Liver (tissue), 3 donors: Measurements from ENCODE around the gene FAM120B.

Source experiments
- EGR1 ChIP-seq, 2 donors: IDR thresholded peaks; 2 replicates each; pipeline ENCODE4 v1.6.1; 2016 to 2018; ENCODE audit warnings: antibody characterized with exemption in 2 of 2, low read depth in 2 of 2
- GABPA ChIP-seq, 2 donors: IDR thresholded peaks in 1 of 2; conservative IDR thresholded peaks in 1 of 2; 2 replicates each; pipeline ENCODE4 v1.6.1; 2016; ENCODE audit warnings: antibody characterized with exemption in 2 of 2, mild to moderate bottlenecking in 1 of 2, moderate library complexity in 1 of 2
- HNF4G ChIP-seq: IDR thresholded peaks from 2 replicates; pipeline ENCODE4 v1.6.1; 2016; ENCODE audit warnings: antibody characterized with exemption
- JUND ChIP-seq, 2 donors: IDR thresholded peaks; 2 replicates each; pipeline ENCODE4 v1.6.1; 2016; ENCODE audit warnings: antibody characterized with exemption in 2 of 2
- RAD21 ChIP-seq, 2 donors: IDR thresholded peaks; 2 replicates each; pipeline ENCODE4 v1.6.1; 2016; ENCODE audit warnings: antibody characterized with exemption in 2 of 2, mild to moderate bottlenecking in 2 of 2
- SP1 ChIP-seq: IDR thresholded peaks from 2 replicates; pipeline ENCODE4 v1.6.1; 2018; ENCODE audit warnings: antibody characterized with exemption, mild to moderate bottlenecking
- TAF1 ChIP-seq: conservative IDR thresholded peaks from 2 replicates; pipeline ENCODE4 v1.6.1; 2016; ENCODE audit warnings: antibody characterized with exemption, mild to moderate bottlenecking
- YY1 ChIP-seq: IDR thresholded peaks from 2 replicates; pipeline ENCODE4 v1.6.1; 2016; ENCODE audit warnings: antibody characterized with exemption, mild to moderate bottlenecking
- TF ChIP-seq, protein P1 (sequence below): fragments of 150-350 bp; IDR thresholded peaks from 2 replicates; pipeline ENCODE4 v1.5.1; 2017; ENCODE audit warnings: improper control_type of control experiment, low read depth, low read length; ENCODE audit not compliant: missing input control
- TF ChIP-seq, protein P2 (sequence below): IDR thresholded peaks from 2 replicates; pipeline ENCODE4 v1.6.1; 2016; ENCODE audit warnings: antibody characterized with exemption, mild to moderate bottlenecking
- TF ChIP-seq, protein P3 (sequence below): IDR thresholded peaks from 2 replicates; pipeline ENCODE4 v1.6.1; 2016; ENCODE audit warnings: antibody characterized with exemption
- TF ChIP-seq, protein P4 (sequence below): IDR thresholded peaks from 2 replicates; pipeline ENCODE4 v1.6.1; 2016; ENCODE audit warnings: antibody characterized with exemption
- TF ChIP-seq, protein P5 (sequence below): IDR thresholded peaks from 2 replicates; pipeline ENCODE4 v1.6.1; 2016; ENCODE audit warnings: antibody characterized with exemption
- donor health status: healthy.
- donor health status: healthy.

DNA sequence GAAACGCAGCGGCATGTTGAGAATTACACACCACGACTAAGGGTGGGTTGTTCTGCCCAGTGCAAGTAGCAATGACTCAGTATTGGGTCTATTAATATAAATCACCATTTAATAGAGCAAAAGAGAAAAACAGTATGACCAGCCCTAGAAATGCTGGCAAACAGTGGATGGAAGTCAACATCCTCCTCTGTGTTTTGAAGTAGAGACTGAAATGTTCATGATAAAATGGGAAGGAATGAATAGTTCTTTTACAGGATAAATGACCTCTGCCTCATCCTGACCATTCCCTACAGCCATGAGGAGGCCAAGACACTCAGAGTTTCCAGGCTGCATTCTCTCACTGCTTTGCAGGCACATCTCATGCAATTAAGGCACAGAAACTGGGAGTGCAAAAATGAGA lies 134.8 kb downstream of the FAM120B start:
- TF ChIP-seq, protein P1, sequence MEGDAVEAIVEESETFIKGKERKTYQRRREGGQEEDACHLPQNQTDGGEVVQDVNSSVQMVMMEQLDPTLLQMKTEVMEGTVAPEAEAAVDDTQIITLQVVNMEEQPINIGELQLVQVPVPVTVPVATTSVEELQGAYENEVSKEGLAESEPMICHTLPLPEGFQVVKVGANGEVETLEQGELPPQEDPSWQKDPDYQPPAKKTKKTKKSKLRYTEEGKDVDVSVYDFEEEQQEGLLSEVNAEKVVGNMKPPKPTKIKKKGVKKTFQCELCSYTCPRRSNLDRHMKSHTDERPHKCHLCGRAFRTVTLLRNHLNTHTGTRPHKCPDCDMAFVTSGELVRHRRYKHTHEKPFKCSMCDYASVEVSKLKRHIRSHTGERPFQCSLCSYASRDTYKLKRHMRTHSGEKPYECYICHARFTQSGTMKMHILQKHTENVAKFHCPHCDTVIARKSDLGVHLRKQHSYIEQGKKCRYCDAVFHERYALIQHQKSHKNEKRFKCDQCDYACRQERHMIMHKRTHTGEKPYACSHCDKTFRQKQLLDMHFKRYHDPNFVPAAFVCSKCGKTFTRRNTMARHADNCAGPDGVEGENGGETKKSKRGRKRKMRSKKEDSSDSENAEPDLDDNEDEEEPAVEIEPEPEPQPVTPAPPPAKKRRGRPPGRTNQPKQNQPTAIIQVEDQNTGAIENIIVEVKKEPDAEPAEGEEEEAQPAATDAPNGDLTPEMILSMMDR: no peak
- TF ChIP-seq JUND (IDR thresholded peaks at IDR 0.05) (peak in 1 of 2 donors; percentile 17), SP1 (no peak), TAF1 (no peak), YY1 (no peak), EGR1 (IDR thresholded peaks at IDR 0.05; ENCODE audit: low read depth in 2 of 2) (no peak), GABPA (IDR thresholded peaks at IDR 0.05 in 1 of 2, conservative IDR thresholded peaks at IDR 0.05 in 1 of 2) (no peak), RAD21 (IDR thresholded peaks at IDR 0.05) (no peak), HNF4G (no peak)
- TF ChIP-seq, protein P2, sequence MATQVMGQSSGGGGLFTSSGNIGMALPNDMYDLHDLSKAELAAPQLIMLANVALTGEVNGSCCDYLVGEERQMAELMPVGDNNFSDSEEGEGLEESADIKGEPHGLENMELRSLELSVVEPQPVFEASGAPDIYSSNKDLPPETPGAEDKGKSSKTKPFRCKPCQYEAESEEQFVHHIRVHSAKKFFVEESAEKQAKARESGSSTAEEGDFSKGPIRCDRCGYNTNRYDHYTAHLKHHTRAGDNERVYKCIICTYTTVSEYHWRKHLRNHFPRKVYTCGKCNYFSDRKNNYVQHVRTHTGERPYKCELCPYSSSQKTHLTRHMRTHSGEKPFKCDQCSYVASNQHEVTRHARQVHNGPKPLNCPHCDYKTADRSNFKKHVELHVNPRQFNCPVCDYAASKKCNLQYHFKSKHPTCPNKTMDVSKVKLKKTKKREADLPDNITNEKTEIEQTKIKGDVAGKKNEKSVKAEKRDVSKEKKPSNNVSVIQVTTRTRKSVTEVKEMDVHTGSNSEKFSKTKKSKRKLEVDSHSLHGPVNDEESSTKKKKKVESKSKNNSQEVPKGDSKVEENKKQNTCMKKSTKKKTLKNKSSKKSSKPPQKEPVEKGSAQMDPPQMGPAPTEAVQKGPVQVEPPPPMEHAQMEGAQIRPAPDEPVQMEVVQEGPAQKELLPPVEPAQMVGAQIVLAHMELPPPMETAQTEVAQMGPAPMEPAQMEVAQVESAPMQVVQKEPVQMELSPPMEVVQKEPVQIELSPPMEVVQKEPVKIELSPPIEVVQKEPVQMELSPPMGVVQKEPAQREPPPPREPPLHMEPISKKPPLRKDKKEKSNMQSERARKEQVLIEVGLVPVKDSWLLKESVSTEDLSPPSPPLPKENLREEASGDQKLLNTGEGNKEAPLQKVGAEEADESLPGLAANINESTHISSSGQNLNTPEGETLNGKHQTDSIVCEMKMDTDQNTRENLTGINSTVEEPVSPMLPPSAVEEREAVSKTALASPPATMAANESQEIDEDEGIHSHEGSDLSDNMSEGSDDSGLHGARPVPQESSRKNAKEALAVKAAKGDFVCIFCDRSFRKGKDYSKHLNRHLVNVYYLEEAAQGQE: no peak
- TF ChIP-seq, protein P3, sequence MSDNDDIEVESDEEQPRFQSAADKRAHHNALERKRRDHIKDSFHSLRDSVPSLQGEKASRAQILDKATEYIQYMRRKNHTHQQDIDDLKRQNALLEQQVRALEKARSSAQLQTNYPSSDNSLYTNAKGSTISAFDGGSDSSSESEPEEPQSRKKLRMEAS: no peak
- TF ChIP-seq, protein P4, sequence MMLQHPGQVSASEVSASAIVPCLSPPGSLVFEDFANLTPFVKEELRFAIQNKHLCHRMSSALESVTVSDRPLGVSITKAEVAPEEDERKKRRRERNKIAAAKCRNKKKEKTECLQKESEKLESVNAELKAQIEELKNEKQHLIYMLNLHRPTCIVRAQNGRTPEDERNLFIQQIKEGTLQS: no peak
- TF ChIP-seq, protein P5, sequence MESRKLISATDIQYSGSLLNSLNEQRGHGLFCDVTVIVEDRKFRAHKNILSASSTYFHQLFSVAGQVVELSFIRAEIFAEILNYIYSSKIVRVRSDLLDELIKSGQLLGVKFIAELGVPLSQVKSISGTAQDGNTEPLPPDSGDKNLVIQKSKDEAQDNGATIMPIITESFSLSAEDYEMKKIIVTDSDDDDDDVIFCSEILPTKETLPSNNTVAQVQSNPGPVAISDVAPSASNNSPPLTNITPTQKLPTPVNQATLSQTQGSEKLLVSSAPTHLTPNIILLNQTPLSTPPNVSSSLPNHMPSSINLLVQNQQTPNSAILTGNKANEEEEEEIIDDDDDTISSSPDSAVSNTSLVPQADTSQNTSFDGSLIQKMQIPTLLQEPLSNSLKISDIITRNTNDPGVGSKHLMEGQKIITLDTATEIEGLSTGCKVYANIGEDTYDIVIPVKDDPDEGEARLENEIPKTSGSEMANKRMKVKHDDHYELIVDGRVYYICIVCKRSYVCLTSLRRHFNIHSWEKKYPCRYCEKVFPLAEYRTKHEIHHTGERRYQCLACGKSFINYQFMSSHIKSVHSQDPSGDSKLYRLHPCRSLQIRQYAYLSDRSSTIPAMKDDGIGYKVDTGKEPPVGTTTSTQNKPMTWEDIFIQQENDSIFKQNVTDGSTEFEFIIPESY: no peak
